Urinary bladder (tissue), 4 donors: ENCODE results near the gene KIF26B. TPM values are rescaled to one million over a fixed set of nuclear protein-coding genes. Genes with fewer than 3 reads are reported as not detected.

Source experiments
- DNase-seq: peaks from one replicate; pipeline ENCODE4 v3.0.0-alpha.2; 2015; ENCODE audit errors: extremely low spot score
- H3K27ac ChIP-seq: one replicate; pipeline ENCODE4 v1.5.1; 2013; ENCODE audit warnings: low read depth, mild to moderate bottlenecking, moderate library complexity
- H3K36me3 ChIP-seq: one replicate; pipeline ENCODE4 v1.6.1; 2013; ENCODE audit warnings: mild to moderate bottlenecking, moderate library complexity; ENCODE audit not compliant: insufficient read depth
- H3K4me1 ChIP-seq: one replicate; pipeline ENCODE4 v1.6.1; 2013; ENCODE audit warnings: mild to moderate bottlenecking, moderate library complexity; ENCODE audit not compliant: insufficient read depth
- H3K4me3 ChIP-seq: one replicate; pipeline ENCODE4 v1.5.1; 2013; ENCODE audit warnings: low read depth, low read length
- WGBS: extraction: QIAGEN DNeasy Blood & Tissue Kit; methylation state at CpG from one replicate; pipeline ENCODE4 v1.1.7; 2013; 5-methylcytosine and 5-hydroxymethylcytosine counted together
- polyA plus RNA-seq: library from polyadenylated mRNA; stranded (reverse); fragments of 200-250 nt; gene quantifications from one replicate; pipeline ENCODE4 v1.2.3, GENCODE V29; 2013
- total RNA-seq: library from RNA; depleted of rRNA; stranded (reverse); fragments of >200 nt; gene quantifications from one replicate; pipeline ENCODE4 v1.2.3, GENCODE V29; 2014
- donor health status: healthy with polysubstance abuse.
- donor health status: healthy.

Gene KIF26B
- total and polyA plus RNA-seq, 2 donors, result 0.62 to 12.2 TPM

DNA sequence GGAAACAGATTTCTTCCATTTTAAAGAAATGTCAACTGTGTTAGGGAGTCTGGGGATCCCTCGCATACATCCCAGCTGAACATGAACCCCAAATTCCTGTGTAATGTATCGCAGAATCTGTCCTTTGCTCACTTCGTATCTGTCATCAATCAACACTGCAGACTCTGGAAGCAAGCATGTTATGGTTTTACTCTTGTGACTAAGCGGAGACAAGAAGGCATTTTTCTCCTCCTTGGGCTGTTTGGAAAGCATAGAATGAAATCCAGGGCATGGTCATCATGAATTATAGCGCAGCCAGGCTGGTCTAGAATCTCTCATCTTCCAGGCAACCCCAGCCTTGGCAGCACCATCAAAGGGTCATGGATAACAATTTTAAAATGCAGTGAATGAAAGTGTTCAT lies 290.2 kb downstream of the KIF26B start:
- DNase-seq, result no peak
- 93% methylated on average over 5 of the region's 5 CpGs for WGBS
- no peaks in the 10 kb centered on the region for H3K36me3 ChIP-seq
- no peak overlapping the region for H3K4me3 ChIP-seq
- no peaks in the 10 kb centered on the region for H3K4me1 ChIP-seq
- H3K27ac ChIP-seq, result no peak overlapping the region

- WGBS, result 66% methylated on average over 1 of the region's 1 CpG
- Histone ChIP-seq H3K36me3 (no peaks in the 10 kb centered on the region), H3K4me1 (no peaks in the 10 kb centered on the region), H3K4me3 (no peak overlapping the region), H3K27ac (no peak overlapping the region)
- no peak for DNase-seq
Observed at GRCh38 chr1:245448531-245448930, 293.7 kb downstream of the KIF26B start.

GRCh38 chr1:245448975-245449431 lies 294.2 kb downstream of the KIF26B start:
- no peaks in the 10 kb centered on the region for H3K36me3 ChIP-seq
- no peaks in the 10 kb centered on the region for H3K4me1 ChIP-seq
- H3K4me3 ChIP-seq, result no peak overlapping the region
- no peak for DNase-seq
- WGBS, result 18% methylated on average over 8 of the region's 8 CpGs
- no peak overlapping the region for H3K27ac ChIP-seq

DNA sequence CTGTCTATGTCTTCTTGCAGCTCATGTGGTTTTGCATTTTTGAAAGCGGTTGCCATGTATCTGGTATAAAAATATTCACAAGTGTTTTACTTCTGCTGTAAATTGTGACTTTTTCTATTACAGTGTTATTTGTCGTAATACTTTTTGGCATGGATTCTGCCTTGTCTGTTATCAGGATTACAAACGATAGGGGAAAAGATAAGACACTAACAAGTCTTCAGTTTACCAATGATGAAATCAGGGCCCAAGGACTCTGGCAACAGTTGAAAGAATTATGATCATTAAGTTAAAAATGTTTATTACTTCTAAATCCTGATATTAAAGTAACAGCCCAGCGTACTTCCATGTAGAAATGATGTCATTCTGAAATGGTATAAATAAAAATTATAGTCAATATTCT lies 298.8 kb downstream of the KIF26B start:
- H3K4me1 ChIP-seq, result no peaks in the 10 kb centered on the region
- H3K4me3 ChIP-seq, result no peak overlapping the region
- no peak for DNase-seq
- WGBS, result 60% methylated on average over 4 of the region's 4 CpGs
- H3K36me3 ChIP-seq, result no peaks in the 10 kb centered on the region
- no peak overlapping the region for H3K27ac ChIP-seq

DNA sequence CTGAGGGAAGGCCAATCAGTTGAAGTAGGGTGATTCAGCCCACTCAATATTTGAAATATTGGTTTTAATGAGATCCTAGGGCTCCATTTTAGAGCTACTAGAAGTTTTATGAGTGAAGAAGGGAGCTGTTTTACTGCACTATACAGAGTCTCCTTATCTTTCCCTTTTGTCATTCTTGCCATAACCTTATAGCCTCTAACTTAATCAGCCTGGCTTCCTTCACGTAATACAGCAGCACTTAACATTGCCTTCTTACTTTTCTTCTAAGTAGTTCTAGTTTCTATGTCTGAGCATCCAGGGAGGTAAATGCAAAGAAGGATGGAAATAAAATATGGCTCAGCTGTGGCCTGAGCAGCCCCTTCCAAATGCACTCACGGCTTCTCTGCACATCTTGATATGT lies 299.3 kb downstream of the KIF26B start:
- Histone ChIP-seq H3K4me1 (no peaks in the 10 kb centered on the region), H3K4me3 (no peak overlapping the region), H3K27ac (no peak overlapping the region), H3K36me3 (no peaks in the 10 kb centered on the region)
- WGBS, result 79% methylated on average over 2 of the region's 2 CpGs
- no peak for DNase-seq

GRCh38 chr1:245457562-245457961 lies 302.8 kb downstream of the KIF26B start:
- no peak for DNase-seq
- WGBS, result 94% methylated on average over 1 of the region's 1 CpG
- Histone ChIP-seq H3K4me3 (no peak overlapping the region), H3K27ac (no peak overlapping the region), H3K36me3 (no peaks in the 10 kb centered on the region), H3K4me1 (no peaks in the 10 kb centered on the region)

DNA sequence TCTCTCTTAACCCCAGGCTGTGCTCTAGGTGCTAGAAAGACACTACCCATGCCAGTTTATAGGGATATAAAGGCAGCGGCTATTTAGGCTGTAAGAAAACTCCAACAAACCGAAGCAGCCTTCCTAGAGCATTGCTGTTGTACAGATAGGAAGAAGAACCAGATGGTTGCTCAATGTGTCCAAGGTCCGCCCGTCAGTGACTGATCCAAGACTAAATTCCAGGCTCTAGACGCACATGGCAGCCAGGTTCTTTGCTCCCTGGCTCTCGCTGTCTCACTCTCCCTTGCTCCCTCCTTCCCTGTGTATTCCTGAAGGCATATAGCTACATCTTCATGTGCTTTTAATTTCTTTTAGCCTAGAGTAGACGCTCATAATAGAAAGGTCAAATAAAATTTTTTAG lies 303.4 kb downstream of the KIF26B start:
- DNase-seq, result no peak
- Histone ChIP-seq H3K27ac (no peak overlapping the region), H3K4me1 (no peaks in the 10 kb centered on the region), H3K4me3 (no peak overlapping the region), H3K36me3 (no peaks in the 10 kb centered on the region)
- WGBS, result 67% methylated on average over 7 of the region's 7 CpGs

GRCh38 chr1:245458761-245459174 lies 304.0 kb downstream of the KIF26B start:
- H3K27ac ChIP-seq, result no peak overlapping the region
- 51% methylated on average over 4 of the region's 4 CpGs for WGBS
- DNase-seq, result no peak
- H3K4me1 ChIP-seq, result no peaks in the 10 kb centered on the region
- no peak overlapping the region for H3K4me3 ChIP-seq
- no peaks in the 10 kb centered on the region for H3K36me3 ChIP-seq

- no peak for DNase-seq
- Histone ChIP-seq H3K4me1 (no peaks in the 10 kb centered on the region), H3K36me3 (no peaks in the 10 kb centered on the region), H3K4me3 (no peak overlapping the region), H3K27ac (no peak overlapping the region)
- WGBS, result 99% methylated on average over 3 of the region's 3 CpGs
Observed at GRCh38 chr1:245459621-245460020, 304.8 kb downstream of the KIF26B start.

GRCh38 chr1:245461681-245462080 lies 306.9 kb downstream of the KIF26B start:
- no peak for DNase-seq
- Histone ChIP-seq H3K4me3 (no peak overlapping the region), H3K27ac (no peak overlapping the region), H3K36me3 (no peaks in the 10 kb centered on the region), H3K4me1 (no peaks in the 10 kb centered on the region)
- 93% methylated on average over 5 of the region's 5 CpGs for WGBS

- no peak overlapping the region for H3K4me3 ChIP-seq
- H3K4me1 ChIP-seq, result no peaks in the 10 kb centered on the region
- 85% methylated on average over 7 of the region's 7 CpGs for WGBS
- DNase-seq, result no peak
- no peak overlapping the region for H3K27ac ChIP-seq
- no peaks in the 10 kb centered on the region for H3K36me3 ChIP-seq
Observed at GRCh38 chr1:245462161-245462560, 307.4 kb downstream of the KIF26B start.

DNA sequence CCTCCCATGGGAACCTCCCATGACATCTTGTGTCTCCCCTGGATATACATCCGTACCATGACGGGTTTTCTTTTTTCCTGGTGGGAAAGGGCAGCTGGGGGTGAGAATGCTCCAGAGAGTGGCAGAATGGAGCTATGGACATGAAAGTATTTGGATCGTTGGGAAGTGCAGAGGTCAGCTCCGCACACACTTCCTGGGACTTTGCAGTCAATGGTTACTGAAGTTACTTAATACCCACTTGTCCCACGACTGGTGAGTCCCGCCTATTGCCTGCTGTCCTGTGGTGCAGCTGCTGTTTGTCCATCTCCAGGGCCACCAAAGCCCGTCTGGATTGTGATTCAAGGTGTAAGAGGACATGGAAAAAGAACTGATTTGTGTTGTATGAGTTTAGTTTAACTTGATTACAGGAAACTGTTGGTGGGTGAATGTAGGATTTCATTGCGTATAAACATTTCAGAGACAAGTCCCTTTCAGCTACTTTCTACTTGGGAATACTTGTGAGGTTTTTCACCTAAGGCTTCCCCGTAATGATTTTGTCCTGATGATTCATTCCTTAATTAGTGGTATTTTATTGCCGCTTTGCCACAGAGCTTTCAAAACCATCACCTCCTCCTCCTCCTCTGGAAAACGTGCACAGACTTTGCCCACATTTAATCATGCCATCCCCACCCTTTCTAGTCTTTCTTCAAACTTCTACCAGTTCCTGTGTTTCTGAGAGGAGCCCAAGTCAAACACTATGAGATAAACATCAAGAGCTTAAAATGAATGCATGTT lies 308.8 kb downstream of the KIF26B start:
- H3K4me3 ChIP-seq, result no peak overlapping the region
- no peak for DNase-seq
- 90% methylated on average over 11 of the region's 11 CpGs for WGBS

DNA sequence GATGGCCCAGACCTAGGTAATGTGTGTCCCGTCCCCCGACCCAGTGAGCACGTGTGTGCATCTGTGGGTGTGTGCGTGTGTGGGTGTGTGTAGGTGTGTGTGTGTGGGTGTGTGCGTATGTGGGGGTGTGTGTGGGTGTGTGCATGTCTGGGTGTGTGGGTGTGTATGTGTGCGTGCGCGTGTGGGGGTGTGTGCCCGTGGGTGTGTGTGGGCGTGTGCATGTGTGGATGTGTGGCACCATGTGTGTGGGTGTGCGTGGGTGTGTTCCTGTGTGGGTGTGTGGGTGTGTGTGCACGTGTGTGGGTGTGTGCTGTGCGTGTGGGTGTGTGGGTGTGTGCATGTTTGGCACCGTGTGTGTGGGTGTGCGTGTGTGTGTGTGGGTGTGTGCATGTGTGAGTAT lies 309.5 kb downstream of the KIF26B start:
- DNase-seq, result no peak
- no peak overlapping the region for H3K4me3 ChIP-seq
- no peaks in the 10 kb centered on the region for H3K36me3 ChIP-seq
- no peak overlapping the region for H3K27ac ChIP-seq
- 94% methylated on average over 15 of the region's 15 CpGs for WGBS
- no peaks in the 10 kb centered on the region for H3K4me1 ChIP-seq

More for the DNA sequence above, 308.8 kb downstream of the KIF26B start:
- Histone ChIP-seq H3K36me3 (no peaks in the 10 kb centered on the region), H3K4me1 (no peaks in the 10 kb centered on the region), H3K27ac (no peak overlapping the region)

- Histone ChIP-seq H3K4me3 (no peak overlapping the region), H3K27ac (no peak overlapping the region), H3K36me3 (no peaks in the 10 kb centered on the region), H3K4me1 (no peaks in the 10 kb centered on the region)
- WGBS, result 73% methylated on average over 16 of the region's 16 CpGs
- DNase-seq, result no peak
Observed at GRCh38 chr1:245465666-245466065, 310.9 kb downstream of the KIF26B start.
